GM18508 (cell line): ENCODE results near the gene CBFA2T3.

Experiments
- ATAC-seq: cut with Tn5 transposase; IDR thresholded peaks from one replicate; pipeline ENCODE4 v1.9.1; 2021; ENCODE audit warnings: moderate number of reproducible peaks; ENCODE audit not compliant: insufficient read depth, unreplicated experiment

The CBFA2T3 gene

GRCh38 chr16:89000207-89000959 lies 23.4 kb upstream of the CBFA2T3 start:
- ATAC-seq = no peak

- no peak for ATAC-seq
These were observed 22.6 kb upstream of the CBFA2T3 start for GRCh38 chr16:88999457-89000206.

GRCh38 chr16:88995746-88996535 lies 18.9 kb upstream of the CBFA2T3 start:
- no peak for ATAC-seq

- no peak for ATAC-seq
These were observed 18.2 kb upstream of the CBFA2T3 start for GRCh38 chr16:88995194-88995593.

GRCh38 chr16:88994695-88995094 lies 17.7 kb upstream of the CBFA2T3 start:
- no peak for ATAC-seq

- no peak for ATAC-seq
These were observed 17.1 kb upstream of the CBFA2T3 start for GRCh38 chr16:88993946-88994600.

- no peak for ATAC-seq
These were observed 16.3 kb upstream of the CBFA2T3 start for GRCh38 chr16:88993166-88993761.

- no peak for ATAC-seq
These were observed 15.6 kb upstream of the CBFA2T3 start for GRCh38 chr16:88992351-88993165.

GRCh38 chr16:88991813-88992350 lies 14.9 kb upstream of the CBFA2T3 start:
- no peak for ATAC-seq

- ATAC-seq = no peak
These were observed 13.0 kb upstream of the CBFA2T3 start for GRCh38 chr16:88989852-88990547.

- no peak for ATAC-seq
These were observed 12.2 kb upstream of the CBFA2T3 start for GRCh38 chr16:88988980-88989811.

- no peak for ATAC-seq
These were observed 8.5 kb upstream of the CBFA2T3 start for GRCh38 chr16:88985521-88985920.

GRCh38 chr16:88983771-88984687 lies 7.0 kb upstream of the CBFA2T3 start:
- ATAC-seq = no peak

- no peak for ATAC-seq
These were observed 6.2 kb upstream of the CBFA2T3 start for GRCh38 chr16:88983165-88983564.

GRCh38 chr16:88982286-88983084 lies 5.5 kb upstream of the CBFA2T3 start:
- no peak for ATAC-seq
